SK-N-SH treated with all-trans-retinoic acid at 6 μM for 48 hours (cell line): ENCODE measurements around the gene LSS.

Experiments used
- ARNTL ChIP-seq: fragments of 450-650 bp; formaldehyde crosslinking; IDR thresholded peaks from 2 replicates; pipeline ENCODE4 v1.5.0; 2020; ENCODE audit warnings: low read depth, mild to moderate bottlenecking, moderate library complexity, borderline replicate concordance
- CSDC2 ChIP-seq: fragments of 250-450 bp; sonication (Bioruptor Pico); IDR thresholded peaks from 2 replicates; pipeline ENCODE4 v1.5.0; 2020; ENCODE audit warnings: mild to moderate bottlenecking, moderate library complexity
- ESRRG ChIP-seq: fragments of 250-450 bp; sonication (Bioruptor Pico); IDR thresholded peaks from 2 replicates; pipeline ENCODE4 v1.6.1; 2021; ENCODE audit warnings: mild to moderate bottlenecking
- ISL1 ChIP-seq: fragments of 250-450 bp; sonication (Bioruptor Pico); IDR thresholded peaks from 2 replicates; pipeline ENCODE4 v2.1.2; 2022; ENCODE audit warnings: mild to moderate bottlenecking, moderate library complexity
- OSR1 ChIP-seq: fragments of 250-450 bp; sonication (Bioruptor Pico); IDR thresholded peaks from 2 replicates; pipeline ENCODE4 v1.8.0; 2022; ENCODE audit warnings: moderate library complexity, mild to moderate bottlenecking, inconsistent platforms
- PATZ1 ChIP-seq: fragments of 250-450 bp; sonication (Bioruptor Pico); IDR thresholded peaks from 2 replicates; pipeline ENCODE4 v1.8.0; 2020; ENCODE audit warnings: mild to moderate bottlenecking, moderate library complexity, borderline replicate concordance
- RARB ChIP-seq: fragments of 250-450 bp; sonication (Bioruptor Pico); IDR thresholded peaks from 2 replicates; pipeline ENCODE4 v1.8.0; 2021; ENCODE audit warnings: mild to moderate bottlenecking, moderate library complexity
- SNAI2 ChIP-seq: fragments of 250-450 bp; sonication (Bioruptor Pico); IDR thresholded peaks from 2 replicates; pipeline ENCODE4 v1.5.0; 2020; ENCODE audit warnings: mild to moderate bottlenecking, moderate library complexity
- TOX ChIP-seq: fragments of 250-450 bp; sonication (Bioruptor Pico); IDR thresholded peaks from 2 replicates; pipeline ENCODE4 v1.8.0; 2021; ENCODE audit warnings: mild to moderate bottlenecking, moderate library complexity, borderline replicate concordance
- ZC3H10 ChIP-seq: fragments of 250-450 bp; sonication (Bioruptor Pico); IDR thresholded peaks from 2 replicates; pipeline ENCODE4 v1.5.1; 2021; ENCODE audit warnings: mild to moderate bottlenecking, moderate library complexity
- ZFP30 ChIP-seq: fragments of 450-650 bp; formaldehyde crosslinking; IDR thresholded peaks from 2 replicates; pipeline ENCODE4 v1.5.0; 2022; ENCODE audit warnings: mild to moderate bottlenecking, moderate library complexity
- TF ChIP-seq, protein P1 (sequence below): fragments of 250-450 bp; sonication (Bioruptor Pico); IDR thresholded peaks from 2 replicates; pipeline ENCODE4 v1.5.0; 2020; ENCODE audit warnings: mild to moderate bottlenecking, moderate library complexity
- TF ChIP-seq, protein P2 (sequence below): fragments of 250-450 bp; sonication (Bioruptor Pico); IDR thresholded peaks from 2 replicates; pipeline ENCODE4 v1.5.1; 2021; ENCODE audit warnings: mild to moderate bottlenecking, moderate library complexity

DNA sequence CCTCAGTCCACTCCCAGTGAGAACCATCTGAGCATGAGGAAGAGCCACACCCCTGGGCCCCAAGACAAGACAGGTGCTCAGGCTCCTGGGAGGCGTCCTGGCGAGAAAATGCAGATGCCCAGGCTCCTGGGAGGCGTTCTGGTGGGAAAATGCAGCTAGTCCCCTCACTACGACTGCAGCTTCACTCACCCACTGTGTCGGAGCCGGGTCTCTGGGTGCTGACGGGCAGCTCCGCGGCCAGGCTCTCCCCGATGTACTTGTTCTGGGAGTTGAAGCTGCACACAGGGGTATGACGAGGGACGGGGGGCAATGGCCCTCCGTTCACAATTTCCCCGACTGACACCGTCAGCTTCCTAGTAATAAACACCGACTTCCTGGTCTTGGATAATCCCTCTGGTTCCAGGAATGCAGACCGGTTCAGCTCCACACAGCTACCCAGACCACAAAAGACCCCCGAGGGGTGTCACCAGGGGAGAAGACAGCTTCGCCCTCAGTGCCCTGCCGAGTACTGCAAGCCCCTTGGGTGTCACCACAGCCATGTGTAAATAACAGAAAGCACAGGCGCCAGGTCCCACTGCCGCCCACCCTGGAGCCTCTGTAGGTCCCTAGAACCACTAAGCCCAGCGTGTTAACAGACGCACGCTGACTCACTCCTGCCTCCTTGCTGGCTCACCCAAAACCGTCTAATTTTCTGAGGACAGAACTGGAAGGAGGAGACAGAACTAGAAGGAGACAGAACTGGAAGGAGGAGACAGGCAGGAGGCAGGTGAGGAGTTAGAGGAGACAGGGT is 37.4 kb upstream of the LSS start:
- TF ChIP-seq TOX (CRISPR knock-in tag) (no peak), PATZ1 (CRISPR knock-in tag) (no peak), ZC3H10 (no peak), ISL1 (CRISPR knock-in tag) (no peak), CSDC2 (CRISPR knock-in tag) (no peak), OSR1 (CRISPR knock-in tag) (no peak), ESRRG (no peak), ARNTL (no peak), ZFP30 (CRISPR knock-in tag) (no peak), SNAI2 (CRISPR knock-in tag) (no peak), RARB (CRISPR knock-in tag) (no peak)
- TF ChIP-seq, protein P1, sequence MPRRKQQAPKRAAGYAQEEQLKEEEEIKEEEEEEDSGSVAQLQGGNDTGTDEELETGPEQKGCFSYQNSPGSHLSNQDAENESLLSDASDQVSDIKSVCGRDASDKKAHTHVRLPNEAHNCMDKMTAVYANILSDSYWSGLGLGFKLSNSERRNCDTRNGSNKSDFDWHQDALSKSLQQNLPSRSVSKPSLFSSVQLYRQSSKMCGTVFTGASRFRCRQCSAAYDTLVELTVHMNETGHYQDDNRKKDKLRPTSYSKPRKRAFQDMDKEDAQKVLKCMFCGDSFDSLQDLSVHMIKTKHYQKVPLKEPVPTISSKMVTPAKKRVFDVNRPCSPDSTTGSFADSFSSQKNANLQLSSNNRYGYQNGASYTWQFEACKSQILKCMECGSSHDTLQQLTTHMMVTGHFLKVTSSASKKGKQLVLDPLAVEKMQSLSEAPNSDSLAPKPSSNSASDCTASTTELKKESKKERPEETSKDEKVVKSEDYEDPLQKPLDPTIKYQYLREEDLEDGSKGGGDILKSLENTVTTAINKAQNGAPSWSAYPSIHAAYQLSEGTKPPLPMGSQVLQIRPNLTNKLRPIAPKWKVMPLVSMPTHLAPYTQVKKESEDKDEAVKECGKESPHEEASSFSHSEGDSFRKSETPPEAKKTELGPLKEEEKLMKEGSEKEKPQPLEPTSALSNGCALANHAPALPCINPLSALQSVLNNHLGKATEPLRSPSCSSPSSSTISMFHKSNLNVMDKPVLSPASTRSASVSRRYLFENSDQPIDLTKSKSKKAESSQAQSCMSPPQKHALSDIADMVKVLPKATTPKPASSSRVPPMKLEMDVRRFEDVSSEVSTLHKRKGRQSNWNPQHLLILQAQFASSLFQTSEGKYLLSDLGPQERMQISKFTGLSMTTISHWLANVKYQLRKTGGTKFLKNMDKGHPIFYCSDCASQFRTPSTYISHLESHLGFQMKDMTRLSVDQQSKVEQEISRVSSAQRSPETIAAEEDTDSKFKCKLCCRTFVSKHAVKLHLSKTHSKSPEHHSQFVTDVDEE (CRISPR knock-in tag), result no peak
- TF ChIP-seq, protein P2, sequence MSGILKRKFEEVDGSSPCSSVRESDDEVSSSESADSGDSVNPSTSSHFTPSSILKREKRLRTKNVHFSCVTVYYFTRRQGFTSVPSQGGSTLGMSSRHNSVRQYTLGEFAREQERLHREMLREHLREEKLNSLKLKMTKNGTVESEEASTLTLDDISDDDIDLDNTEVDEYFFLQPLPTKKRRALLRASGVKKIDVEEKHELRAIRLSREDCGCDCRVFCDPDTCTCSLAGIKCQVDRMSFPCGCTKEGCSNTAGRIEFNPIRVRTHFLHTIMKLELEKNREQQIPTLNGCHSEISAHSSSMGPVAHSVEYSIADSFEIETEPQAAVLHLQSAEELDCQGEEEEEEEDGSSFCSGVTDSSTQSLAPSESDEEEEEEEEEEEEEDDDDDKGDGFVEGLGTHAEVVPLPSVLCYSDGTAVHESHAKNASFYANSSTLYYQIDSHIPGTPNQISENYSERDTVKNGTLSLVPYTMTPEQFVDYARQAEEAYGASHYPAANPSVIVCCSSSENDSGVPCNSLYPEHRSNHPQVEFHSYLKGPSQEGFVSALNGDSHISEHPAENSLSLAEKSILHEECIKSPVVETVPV (CRISPR knock-in tag), result no peak
